ENCODE results near the gene OSGIN1.

OSGIN1 gene

GRCh38 chr16:84000989-84001642 is 48.1 kb downstream of the OSGIN1 start:
- no peak for DNase-seq (ENCODE audit: low spot score)

- no peak for DNase-seq (ENCODE audit: low spot score)
These were observed 48.7 kb downstream of the OSGIN1 start for GRCh38 chr16:84001726-84002125.

DNA sequence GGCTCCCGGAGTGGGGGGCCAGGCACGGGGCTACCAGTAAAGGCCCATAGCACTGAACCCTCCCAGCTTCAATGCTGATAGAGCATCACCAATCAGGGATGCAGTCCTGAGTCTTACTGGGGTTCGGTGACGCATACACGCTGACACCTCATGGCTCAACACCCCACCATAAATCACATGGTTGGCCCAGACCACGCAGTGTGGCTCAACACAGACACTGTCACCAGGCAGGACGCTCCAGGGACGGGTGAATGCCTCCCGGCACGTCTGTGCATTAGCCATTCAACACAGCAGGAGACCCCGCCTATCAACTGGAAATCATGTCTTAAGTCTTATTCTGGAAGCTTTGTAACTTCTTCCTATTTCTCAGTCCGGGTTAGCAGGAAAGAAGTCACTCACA is 50.0 kb downstream of the OSGIN1 start:
- DNase-seq (ENCODE audit: low spot score): no peak

DNA sequence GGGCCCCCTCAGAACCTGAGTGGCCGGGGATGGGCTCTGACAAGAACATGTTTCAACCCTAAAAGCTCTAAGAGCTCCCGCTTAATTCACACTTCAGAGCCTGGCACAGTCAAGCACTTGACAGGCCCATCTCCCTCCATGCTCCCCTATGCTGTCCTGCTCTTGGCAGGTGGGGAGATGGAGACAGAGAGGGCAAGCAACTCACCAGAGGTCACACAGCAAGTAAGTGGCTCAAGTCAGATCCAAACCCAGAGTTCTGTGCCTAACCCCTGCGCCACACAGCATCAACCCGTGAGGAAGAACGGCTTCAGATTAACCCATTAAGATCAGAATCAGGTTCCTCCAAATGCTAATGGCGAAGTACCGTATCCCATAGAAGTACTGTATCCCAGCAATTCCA is 51.4 kb downstream of the OSGIN1 start:
- no peak for DNase-seq (ENCODE audit: low spot score)

DNA sequence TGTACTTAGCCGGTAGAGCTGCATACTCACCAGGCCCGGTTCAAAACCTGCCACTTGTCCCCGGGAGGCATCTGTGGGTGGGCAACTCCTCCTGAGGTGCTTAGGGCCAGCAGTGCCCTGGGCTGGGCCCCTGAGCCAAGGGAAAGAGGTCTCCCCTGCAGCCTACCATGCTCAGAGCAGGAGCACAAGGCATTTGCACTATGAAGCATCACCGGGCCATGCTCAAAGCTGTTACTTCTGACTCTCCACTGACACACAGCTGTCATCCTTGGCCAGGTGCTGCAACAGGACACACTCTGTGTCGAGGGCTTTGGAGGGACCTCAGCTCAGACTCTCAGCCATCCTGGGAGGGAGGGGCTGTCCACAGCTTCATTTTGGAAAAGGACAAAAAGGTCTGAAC is 52.4 kb downstream of the OSGIN1 start:
- DNase-seq (ENCODE audit: low spot score): no peak

GRCh38 chr16:84007520-84007919 is 54.5 kb downstream of the OSGIN1 start:
- no peak for DNase-seq (ENCODE audit: low spot score)

- DNase-seq (ENCODE audit: low spot score): no peak
These were observed 54.9 kb downstream of the OSGIN1 start for GRCh38 chr16:84007965-84008364.

GRCh38 chr16:84009282-84009681 is 56.2 kb downstream of the OSGIN1 start:
- no peak for DNase-seq (ENCODE audit: low spot score)

GRCh38 chr16:84013787-84014569 is 60.9 kb downstream of the OSGIN1 start:
- DNase-seq (ENCODE audit: low spot score): no peak

GRCh38 chr16:84014570-84015327 is 61.7 kb downstream of the OSGIN1 start:
- no peak for DNase-seq (ENCODE audit: low spot score)

GRCh38 chr16:84015399-84015798 is 62.4 kb downstream of the OSGIN1 start:
- no peak for DNase-seq (ENCODE audit: low spot score)
